ENCODE results near the gene AGAP1.

DNA sequence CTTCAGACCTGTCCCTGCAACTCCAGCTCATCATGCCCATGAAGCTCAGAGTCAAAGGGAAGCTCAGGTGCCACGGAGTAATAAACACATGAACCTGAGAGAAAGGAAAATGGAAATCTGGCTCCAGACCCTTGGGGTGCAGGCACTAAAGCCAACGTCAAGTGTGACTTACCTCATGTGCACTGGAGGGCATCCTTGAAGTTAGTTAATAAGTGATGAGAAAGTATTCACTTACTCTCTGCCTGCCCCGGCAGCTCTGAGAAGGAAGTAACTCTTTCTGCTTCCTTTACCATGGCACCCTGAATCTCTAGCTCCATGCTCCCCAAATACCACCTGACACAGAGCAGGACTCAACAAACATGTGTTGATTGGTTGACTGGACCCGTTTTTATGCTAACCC, 21.4 kb upstream of the AGAP1 start:
- TF ChIP-seq, protein P1, sequence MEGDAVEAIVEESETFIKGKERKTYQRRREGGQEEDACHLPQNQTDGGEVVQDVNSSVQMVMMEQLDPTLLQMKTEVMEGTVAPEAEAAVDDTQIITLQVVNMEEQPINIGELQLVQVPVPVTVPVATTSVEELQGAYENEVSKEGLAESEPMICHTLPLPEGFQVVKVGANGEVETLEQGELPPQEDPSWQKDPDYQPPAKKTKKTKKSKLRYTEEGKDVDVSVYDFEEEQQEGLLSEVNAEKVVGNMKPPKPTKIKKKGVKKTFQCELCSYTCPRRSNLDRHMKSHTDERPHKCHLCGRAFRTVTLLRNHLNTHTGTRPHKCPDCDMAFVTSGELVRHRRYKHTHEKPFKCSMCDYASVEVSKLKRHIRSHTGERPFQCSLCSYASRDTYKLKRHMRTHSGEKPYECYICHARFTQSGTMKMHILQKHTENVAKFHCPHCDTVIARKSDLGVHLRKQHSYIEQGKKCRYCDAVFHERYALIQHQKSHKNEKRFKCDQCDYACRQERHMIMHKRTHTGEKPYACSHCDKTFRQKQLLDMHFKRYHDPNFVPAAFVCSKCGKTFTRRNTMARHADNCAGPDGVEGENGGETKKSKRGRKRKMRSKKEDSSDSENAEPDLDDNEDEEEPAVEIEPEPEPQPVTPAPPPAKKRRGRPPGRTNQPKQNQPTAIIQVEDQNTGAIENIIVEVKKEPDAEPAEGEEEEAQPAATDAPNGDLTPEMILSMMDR (IDR thresholded peaks at IDR 0.05), result no peak
- no peak for TF ChIP-seq EP300 (IDR thresholded peaks at IDR 0.05)
